GM18502 (cell line): Measurements from ENCODE around the gene ABCA10.
"Not testable (repeated sequence)": the region's sequence is repeated elsewhere in the genome, so short reads cannot be mapped to it uniquely, and the experiment has no call there.

ENCODE experiments used
- ATAC-seq: cut with Tn5 transposase; IDR thresholded peaks from one replicate; pipeline ENCODE4 v1.9.1; 2021; ENCODE audit warnings: mild to moderate bottlenecking; ENCODE audit not compliant: unreplicated experiment, poor library complexity

Gene ABCA10

DNA sequence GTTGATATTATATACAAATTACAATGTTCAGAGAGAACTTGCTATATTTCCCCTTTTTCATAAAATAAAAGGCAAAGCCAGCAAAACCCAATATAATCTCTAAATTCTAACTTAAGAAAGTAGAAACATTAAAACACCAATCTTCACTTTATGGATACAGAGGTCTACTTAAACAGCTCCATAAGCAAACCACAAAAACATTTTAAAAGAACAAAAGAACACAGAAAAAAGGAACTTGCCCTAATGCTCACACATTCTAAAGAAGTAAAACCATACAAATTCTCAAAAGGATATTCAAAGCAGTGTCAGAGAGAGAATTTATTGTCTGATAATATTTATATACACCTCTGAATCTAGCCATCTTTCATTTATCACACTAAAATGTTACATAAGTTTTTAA is 606 bp downstream of the ABCA10 start:
- no peak for ATAC-seq

DNA sequence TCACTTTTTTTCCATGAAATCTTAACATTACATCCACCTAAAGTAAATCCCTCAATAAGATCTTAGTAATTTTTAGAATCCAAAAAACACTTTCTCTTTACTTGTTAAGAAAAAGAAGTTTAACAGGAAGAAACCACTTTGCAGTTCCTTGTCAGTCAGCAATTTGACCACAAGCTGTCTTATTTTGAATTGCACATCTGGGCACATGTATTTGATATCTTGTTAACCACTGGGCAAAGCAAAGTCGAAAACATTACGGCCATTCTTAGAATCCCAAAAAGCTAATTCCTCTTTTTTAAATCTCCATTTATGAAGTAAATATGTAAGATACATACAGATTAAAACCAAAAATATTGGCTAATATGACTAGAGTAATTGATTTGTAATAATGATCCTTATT is 1.1 kb downstream of the ABCA10 start:
- no peak for ATAC-seq

DNA sequence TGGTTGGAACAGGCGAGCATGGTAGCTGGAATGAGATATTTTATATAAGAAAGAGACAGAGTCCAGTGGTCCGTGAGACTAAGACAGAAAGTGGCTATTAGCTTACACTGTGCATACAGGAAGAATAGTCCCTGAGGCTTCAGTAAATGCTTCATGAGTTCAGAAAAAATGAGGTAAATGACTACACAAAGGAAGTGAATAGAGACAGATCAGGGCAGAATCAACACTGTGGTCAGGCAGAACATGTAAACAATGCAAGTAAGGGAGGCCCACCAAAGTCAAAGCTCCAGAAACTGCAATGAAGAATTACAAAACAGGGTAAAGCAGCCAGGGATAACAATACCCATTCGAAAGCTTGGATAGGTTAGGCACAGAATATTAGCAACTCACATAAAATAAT is 4.8 kb downstream of the ABCA10 start:
- ATAC-seq, result peak; percentile 98

GRCh38 chr17:69222707-69223258 is 5.8 kb downstream of the ABCA10 start:
- ATAC-seq, result no peak

DNA sequence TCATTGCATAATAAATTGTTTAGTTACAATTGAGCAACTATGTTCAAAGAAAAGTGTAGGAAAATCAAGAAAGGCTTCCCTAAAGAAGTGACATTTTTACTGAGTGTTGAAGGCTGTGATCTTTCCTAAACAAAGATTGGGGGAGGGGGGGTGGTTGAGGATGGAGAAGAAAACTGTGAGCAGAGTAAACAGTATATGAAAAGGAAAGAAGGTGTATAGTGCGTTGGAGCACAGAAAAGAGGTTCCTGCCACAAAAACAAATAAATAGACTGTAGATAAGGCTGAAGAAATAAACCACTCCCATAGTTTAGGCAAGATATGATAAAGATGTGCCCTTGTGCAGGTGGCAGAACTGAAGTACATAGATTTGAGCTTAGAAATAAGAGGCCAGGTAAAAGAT is 8.5 kb downstream of the ABCA10 start:
- ATAC-seq, result no peak

DNA sequence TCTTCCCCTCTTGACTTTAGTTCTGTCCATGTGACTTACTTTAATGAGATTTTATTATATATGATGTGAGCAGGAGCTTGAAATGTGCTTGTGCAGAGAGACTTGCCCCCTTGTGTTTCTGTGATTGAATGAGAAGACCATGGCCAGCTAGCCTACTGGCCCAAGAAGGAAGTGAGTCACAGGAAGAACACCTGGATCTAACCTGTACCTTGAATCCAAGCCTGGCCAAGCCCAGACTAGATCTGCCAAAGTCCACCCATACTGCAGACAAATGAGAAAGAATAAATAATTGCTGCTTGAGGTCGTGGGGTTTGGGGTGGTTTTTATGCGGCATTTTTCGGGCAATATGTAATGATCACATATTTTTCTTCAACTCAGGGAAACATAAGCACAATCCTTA is 9.6 kb downstream of the ABCA10 start:
- ATAC-seq, result no peak

DNA sequence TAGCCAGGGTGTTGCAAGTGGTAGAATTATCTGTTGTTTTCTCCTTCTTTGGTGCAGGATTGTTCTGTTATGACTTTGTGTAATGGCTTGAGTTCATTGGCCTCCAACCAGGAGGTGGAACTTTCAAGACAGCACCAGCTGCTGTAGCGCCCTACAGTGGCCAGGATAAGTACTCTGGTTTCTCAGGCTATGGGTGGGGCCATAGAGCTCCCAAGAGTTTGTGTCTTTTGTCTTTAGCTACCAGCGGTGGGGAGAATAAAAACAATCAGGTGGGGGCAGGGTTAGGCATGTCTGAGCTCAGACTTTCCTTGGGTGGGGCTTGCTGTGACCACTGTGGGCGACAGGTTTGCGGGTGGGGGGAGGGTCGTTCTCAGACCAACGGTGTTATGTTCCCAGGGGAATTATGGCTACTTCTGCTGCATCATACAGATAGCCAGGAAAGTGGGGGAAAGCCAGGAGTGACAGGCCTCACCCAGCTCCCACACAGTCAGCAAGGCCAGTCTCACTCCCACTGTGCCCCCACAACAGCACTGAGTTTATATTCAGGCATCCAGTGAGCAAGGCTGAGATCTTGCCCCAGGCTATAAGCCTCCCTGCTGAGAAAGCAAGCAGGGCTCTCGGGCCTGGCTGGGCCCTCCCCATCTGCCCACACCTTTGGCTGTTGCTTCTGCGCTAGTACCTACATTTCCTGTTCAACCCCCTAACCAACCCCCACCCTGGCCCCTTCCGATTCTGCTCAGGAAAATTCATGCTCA is 15.4 kb downstream of the ABCA10 start:
- no peak for ATAC-seq

DNA sequence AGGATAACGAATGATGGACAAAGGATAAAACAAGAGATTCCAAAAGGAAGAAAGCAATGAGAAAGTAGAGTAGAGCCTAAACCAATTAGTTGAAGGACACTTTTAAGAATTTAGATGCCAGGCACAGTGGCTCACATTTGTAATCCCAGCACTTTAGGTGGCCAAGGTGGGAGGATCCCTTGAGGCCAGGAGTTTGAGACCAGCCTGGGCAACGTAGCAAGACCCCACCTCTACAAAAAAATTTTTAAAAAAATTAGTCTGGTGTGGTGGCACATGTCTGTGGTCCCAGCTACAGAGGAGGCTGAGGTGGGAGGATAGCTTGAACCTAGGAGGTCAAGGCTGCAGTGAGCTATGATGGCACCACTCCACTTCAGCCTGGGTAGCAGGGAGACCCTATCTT is 20.0 kb downstream of the ABCA10 start:
- no peak for ATAC-seq

DNA sequence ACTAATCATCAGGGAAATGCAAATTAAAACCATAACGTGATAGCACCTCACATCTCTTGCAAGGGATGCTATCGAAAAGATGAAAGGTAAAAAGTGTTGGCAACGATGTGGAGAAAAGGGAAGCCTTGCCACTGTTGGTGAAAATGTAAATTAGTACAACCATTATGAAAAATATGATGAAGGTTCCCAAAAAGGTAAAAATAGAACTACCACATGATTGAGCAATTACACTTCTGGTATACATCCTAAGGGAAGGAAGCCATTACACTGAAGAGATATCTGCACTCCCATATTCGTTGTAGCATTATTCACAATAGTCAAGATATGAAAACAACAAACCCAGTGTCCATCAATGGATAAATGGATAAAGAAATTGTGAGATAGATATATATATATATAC is 21.5 kb downstream of the ABCA10 start:
- no peak for ATAC-seq

DNA sequence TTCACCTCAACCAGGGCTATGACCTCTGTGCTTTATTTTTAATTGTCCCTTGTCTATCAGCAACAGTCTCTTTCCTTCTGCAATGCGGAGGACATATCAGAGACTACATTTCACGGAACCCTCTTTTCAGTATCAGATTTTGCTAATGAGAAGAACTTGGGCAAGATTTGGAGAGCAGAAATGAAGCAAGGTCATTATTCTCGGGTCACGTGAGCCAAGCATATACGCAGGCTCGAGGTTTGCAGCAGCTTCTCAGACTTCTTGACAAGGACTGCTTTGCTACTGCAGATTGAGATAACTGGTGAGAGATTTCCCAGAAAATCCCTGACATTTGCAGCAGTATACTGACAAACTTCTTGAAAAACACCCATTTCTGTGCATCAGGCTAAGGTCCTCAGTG is 30.4 kb downstream of the ABCA10 start:
- ATAC-seq, result no peak

GRCh38 chr17:69196105-69196653 is 32.4 kb downstream of the ABCA10 start:
- ATAC-seq, result not testable (repeated sequence)

DNA sequence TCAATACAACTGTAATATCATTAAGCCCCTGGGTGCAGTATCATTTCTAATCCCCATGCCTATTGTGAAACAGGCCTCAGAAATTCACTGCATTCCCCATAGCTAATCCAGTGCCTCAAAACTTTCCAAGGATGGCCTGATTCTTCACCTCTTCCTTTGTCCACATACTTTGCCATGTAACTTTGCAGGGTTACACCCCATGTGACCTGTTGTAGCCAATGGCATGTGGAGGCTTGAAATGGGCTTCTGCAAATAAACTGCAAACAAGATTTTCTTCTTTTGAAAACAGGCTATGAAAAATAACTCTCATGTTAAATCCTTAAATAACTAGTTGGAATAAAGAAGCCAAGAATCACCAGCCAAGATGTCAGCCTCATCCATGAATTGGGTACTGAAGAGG is 35.9 kb downstream of the ABCA10 start:
- no peak for ATAC-seq

DNA sequence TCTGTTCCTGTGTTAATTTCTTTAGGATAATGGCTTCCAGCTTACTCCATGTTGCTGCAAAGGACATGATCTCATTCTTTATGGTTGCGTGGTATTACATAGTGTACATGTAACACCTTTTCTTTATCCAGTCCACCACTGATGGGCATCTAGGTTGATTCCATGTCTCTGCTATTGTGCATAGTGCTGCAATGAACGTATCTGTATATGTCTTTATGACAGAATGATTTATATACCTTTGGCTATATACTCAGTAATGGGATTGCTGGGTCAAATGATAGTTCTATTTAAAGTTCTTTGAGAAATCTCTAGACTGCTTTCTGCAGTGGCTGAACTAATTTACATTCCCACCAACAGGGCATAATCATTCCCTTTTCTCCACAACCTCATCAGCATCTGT is 39.8 kb downstream of the ABCA10 start:
- no peak for ATAC-seq

GRCh38 chr17:69188064-69188463 is 40.6 kb downstream of the ABCA10 start:
- no peak for ATAC-seq

DNA sequence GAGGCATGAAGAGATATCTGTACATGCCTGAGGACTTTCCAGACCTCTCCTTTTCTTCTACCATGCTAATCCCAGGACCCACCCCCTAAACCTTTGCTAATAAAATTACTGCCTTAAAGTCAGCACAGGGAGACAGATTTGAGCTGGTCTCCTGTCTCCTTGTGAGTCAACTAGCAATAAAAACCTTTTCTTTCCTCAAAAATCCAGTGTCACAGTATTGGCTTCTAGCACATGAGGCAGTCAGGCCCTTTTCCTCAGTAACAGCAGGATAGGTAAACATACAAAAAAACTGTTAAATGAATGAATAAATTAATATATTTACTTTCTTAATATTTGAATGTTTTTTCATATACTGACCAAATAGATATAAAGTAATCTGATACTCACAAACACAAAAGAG is 41.3 kb downstream of the ABCA10 start:
- ATAC-seq, result no peak

GRCh38 chr17:69179227-69179952 is 49.2 kb downstream of the ABCA10 start:
- no peak for ATAC-seq

DNA sequence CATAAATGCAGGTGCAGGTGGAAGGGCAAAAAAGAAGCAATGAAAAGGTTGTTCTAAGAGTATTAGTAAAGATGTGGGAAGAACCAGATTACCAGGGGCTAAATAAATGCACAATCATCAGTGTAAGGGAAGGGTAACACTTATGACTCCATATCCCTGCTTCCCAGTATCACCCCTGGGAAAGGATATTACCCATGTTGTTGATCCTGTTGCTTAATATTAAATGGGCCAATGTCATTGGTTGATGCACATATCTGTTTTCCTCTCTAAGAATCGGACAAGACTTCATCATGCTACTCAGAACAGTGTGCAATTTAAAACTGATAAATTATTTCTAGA is 52.2 kb downstream of the ABCA10 start:
- ATAC-seq, result no peak

GRCh38 chr17:69175625-69176456 is 52.8 kb downstream of the ABCA10 start:
- ATAC-seq, result no peak

GRCh38 chr17:69175262-69175624 is 53.4 kb downstream of the ABCA10 start:
- no peak for ATAC-seq

GRCh38 chr17:69173118-69173517 is 55.5 kb downstream of the ABCA10 start:
- no peak for ATAC-seq

DNA sequence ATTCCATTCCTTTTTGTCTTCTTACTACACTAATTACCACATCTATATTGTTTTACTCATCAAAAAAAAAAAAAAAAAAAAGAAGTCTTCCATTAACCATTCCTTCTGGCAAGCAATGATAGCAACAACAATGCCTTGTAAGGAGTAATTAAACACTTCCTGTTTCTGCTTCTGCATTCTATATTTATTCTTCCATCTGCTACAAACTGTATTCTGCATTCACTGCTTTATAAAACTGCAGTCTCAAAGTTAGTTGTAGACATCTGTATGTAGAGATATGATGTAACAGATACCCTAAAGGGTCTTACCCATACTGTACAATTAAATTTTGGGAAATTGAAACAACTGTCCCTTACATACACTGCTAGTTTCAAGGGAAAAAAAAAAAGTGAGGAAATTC is 58.2 kb downstream of the ABCA10 start:
- ATAC-seq, result no peak
